Measurements from ENCODE around the gene HES5.

The HES5 gene

DNA sequence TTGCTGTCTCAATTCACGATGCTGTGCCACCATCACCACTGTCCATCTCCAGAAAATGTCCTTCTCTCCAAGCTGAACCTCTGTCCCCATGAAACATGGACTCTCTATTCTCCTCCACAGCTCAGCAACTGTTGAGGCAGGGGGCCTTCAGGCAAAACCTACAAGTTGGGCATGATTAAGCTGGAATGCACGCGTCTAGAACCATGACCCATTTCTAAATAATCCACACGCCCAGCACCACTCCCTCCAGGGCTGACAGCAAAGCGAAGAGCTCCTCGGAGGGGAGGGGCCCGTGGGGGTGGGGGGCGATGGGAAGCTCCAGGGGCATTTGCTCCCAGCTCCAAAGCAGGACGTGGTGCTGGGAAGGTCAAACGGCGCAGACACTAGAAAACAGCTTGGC, 3.3 kb upstream of the HES5 start:
- no peaks in the 10 kb centered on the region for H3K9me3 ChIP-seq (ENCODE audit: control insufficient read depth, insufficient read depth, low read length)
- peaks cover 49% of the 10 kb centered on the region for H3K27me3 ChIP-seq (ENCODE audit: control insufficient read depth, insufficient read depth, low read length)
- H3K9ac ChIP-seq (ENCODE audit: low read depth, low read length), result no peak overlapping the region
- H3K4me3 ChIP-seq (ENCODE audit: low read depth, low read length), result no peak overlapping the region
- peaks cover 4% of the 10 kb centered on the region for H3K4me1 ChIP-seq (ENCODE audit: control insufficient read depth, insufficient read depth, low read length)
- H3K36me3 ChIP-seq (ENCODE audit: control insufficient read depth, insufficient read depth, low read length), result no peaks in the 10 kb centered on the region

DNA sequence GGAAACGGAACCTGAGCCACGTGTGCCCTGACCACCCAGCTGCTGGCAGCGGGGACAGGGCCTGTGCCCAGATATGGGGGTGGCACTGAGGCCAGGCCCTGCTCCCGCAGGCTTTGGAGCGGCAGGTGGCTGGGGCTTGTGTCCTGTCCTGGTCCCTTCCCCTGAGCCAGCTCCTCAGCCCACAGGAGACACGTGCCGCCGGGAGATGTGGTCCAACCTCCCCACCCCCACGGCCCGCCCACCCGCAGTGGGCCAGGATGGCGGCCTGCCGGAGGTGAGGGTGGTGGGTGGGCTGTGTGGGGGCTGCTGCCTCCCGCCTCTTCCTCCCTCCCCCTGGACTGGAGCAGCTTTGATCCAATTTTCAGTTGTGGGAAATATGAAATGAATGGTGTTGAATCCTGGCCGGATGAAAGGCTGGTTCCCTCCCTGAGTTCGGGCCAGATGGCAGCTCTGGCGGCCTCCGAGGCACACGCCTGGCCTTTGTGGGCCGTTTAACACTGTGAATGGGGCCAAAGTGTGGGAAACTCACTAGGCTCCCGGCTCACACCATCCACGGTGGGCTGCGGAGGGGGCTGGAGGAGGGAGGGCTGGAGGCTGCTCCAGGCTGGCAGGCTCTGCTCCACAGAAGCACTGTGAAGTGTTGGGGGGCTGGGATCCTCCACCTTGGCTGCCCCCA, 2.6 kb upstream of the HES5 start:
- Histone ChIP-seq H3K27me3 (ENCODE audit: control insufficient read depth, insufficient read depth, low read length) (peaks cover 51% of the 10 kb centered on the region), H3K4me3 (ENCODE audit: low read depth, low read length) (no peak overlapping the region), H3K4me1 (ENCODE audit: control insufficient read depth, insufficient read depth, low read length) (peaks cover 4% of the 10 kb centered on the region), H3K36me3 (ENCODE audit: control insufficient read depth, insufficient read depth, low read length) (no peaks in the 10 kb centered on the region), H3K9me3 (ENCODE audit: control insufficient read depth, insufficient read depth, low read length) (no peaks in the 10 kb centered on the region), H3K9ac (ENCODE audit: low read depth, low read length) (no peak overlapping the region)

DNA sequence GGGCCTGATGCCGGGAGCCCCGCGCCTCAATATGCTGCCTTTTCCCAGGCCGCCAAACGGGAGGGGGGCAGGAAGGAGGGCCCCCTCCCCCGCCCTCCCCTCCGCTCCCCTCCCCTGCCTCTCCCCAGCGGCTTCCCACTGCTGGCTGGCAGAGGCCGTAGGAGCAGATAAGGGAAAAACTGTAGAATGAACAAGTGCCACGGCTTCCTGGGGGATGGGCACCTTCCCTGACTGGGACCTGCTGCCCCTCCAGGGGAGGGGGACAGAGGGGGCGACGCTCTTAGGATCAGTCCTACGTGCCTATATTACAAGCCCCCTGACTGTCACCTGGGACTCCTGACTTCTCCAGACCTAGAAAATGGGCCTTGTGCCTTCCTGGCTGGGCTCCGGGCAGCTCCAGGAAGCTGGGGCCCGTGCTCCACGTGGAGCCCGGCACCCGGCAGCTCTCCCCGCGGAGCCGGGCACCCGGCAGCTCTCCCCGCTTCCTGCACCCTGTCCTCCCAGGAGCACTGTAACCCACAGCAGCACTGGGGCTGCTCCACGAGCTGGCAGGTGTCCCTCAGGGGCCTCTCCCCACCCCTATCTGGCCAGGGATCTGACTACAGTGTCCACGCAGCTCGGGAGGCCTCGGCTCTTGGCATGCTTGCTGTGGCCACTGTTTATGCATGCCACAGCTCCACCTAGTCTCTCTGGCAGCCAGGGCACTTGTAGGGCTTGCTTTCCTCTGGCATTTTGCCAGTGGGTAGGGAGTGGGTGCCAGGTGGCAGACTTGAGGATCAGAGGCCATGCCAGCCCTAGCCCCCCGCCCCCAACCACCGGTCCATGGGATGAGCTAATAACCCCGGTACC, 674 bp upstream of the HES5 start:
- peaks cover 3% of the 10 kb centered on the region for H3K4me1 ChIP-seq (ENCODE audit: control insufficient read depth, insufficient read depth, low read length)
- peaks cover 50% of the 10 kb centered on the region for H3K27me3 ChIP-seq (ENCODE audit: control insufficient read depth, insufficient read depth, low read length)
- no peak overlapping the region for H3K4me3 ChIP-seq (ENCODE audit: low read depth, low read length)
- H3K9me3 ChIP-seq (ENCODE audit: control insufficient read depth, insufficient read depth, low read length), result no peaks in the 10 kb centered on the region
- no peaks in the 10 kb centered on the region for H3K36me3 ChIP-seq (ENCODE audit: control insufficient read depth, insufficient read depth, low read length)
- no peak overlapping the region for H3K9ac ChIP-seq (ENCODE audit: low read depth, low read length)

DNA sequence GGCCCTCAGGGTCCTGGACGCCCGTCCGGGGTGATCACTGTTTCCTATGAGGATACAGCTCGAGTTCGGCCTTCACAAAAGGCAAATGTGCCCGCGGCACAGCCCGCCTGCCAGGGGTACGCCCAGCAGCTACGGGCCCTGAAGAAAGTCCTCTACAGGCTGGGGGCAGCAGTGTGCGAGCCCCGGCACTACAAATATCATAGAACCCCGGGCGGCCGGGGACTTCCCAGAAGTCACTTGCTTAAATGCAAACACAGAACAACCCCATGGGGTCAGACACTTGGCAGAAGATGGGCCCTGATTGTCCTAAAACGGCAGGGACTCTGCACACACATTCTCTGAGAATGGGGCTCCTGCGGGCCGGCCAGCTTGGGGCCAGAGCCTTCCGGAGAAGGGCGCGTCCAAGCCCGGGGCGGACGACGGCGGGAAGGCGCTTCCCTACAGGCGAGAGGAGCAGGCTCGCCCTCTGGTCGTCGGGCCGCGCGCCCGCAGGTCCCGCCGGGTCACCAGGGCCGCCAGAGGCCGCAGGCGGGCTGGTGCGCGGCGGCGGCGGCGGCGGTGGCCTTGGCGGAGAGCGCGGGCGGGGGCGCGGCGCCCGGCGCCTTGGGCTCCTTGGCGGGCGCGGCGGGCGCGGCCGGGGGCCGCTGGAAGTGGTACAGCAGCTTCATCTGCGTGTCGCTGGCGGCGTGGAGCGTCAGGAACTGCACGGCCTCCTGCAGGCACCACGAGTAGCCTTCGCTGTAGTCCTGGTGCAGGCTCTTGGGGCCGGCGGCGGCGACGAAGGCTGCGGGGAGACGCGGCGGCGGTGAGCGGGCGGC, 888 bp downstream of the HES5 start:
- Histone ChIP-seq H3K36me3 (ENCODE audit: control insufficient read depth, insufficient read depth, low read length) (no peaks in the 10 kb centered on the region), H3K9ac (ENCODE audit: low read depth, low read length) (no peak overlapping the region), H3K9me3 (ENCODE audit: control insufficient read depth, insufficient read depth, low read length) (no peaks in the 10 kb centered on the region), H3K4me3 (ENCODE audit: low read depth, low read length) (no peak overlapping the region), H3K27me3 (ENCODE audit: control insufficient read depth, insufficient read depth, low read length) (peaks cover 45% of the 10 kb centered on the region), H3K4me1 (ENCODE audit: control insufficient read depth, insufficient read depth, low read length) (peaks cover 8% of the 10 kb centered on the region)

DNA sequence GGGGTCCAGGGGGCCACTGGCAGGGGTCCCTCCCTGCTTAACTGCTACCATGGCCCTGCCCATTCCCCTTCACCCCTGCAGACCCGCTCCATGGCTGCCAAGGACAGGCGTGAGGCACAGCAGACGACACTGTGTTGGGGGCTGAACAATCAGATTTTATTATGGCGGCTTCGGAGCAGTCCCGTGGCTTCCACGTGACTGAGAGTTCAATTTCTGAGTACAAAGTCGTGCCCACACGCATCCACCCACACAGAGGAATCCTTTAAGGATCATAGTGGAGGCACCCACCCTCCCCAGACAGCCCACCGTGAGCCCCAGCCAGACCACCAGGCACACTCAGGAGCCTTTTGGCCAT, 1.5 kb downstream of the HES5 start:
- H3K27me3 ChIP-seq (ENCODE audit: control insufficient read depth, insufficient read depth, low read length), result peaks cover 41% of the 10 kb centered on the region
- peaks cover 8% of the 10 kb centered on the region for H3K4me1 ChIP-seq (ENCODE audit: control insufficient read depth, insufficient read depth, low read length)
- H3K4me3 ChIP-seq (ENCODE audit: low read depth, low read length), result no peak overlapping the region
- H3K9me3 ChIP-seq (ENCODE audit: control insufficient read depth, insufficient read depth, low read length), result no peaks in the 10 kb centered on the region
- H3K36me3 ChIP-seq (ENCODE audit: control insufficient read depth, insufficient read depth, low read length), result no peaks in the 10 kb centered on the region
- no peak overlapping the region for H3K9ac ChIP-seq (ENCODE audit: low read depth, low read length)

DNA sequence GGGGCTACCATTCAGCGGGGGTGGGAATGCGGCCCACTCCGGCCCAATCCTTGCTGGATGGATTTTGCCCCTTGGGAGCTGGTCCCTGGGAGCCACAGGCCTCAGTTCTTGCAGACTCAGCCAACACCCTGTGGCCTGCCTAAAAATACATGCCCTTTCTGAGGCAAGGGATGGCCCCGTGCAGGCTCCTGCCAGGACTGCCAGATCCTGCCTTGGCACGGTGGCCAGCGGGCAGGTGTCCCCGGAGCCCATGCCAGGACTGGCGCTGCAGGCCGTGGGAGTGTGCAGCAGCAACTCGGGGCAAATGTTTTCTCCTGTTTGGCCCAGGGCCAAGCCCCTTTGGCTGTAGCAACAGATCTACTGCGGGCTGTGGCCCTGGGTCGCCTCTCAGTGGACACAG, 2.0 kb downstream of the HES5 start:
- H3K9ac ChIP-seq (ENCODE audit: low read depth, low read length), result no peak overlapping the region
- H3K36me3 ChIP-seq (ENCODE audit: control insufficient read depth, insufficient read depth, low read length), result no peaks in the 10 kb centered on the region
- H3K27me3 ChIP-seq (ENCODE audit: control insufficient read depth, insufficient read depth, low read length), result peaks cover 36% of the 10 kb centered on the region
- H3K4me1 ChIP-seq (ENCODE audit: control insufficient read depth, insufficient read depth, low read length), result peaks cover 8% of the 10 kb centered on the region
- H3K4me3 ChIP-seq (ENCODE audit: low read depth, low read length), result no peak overlapping the region
- no peaks in the 10 kb centered on the region for H3K9me3 ChIP-seq (ENCODE audit: control insufficient read depth, insufficient read depth, low read length)

DNA sequence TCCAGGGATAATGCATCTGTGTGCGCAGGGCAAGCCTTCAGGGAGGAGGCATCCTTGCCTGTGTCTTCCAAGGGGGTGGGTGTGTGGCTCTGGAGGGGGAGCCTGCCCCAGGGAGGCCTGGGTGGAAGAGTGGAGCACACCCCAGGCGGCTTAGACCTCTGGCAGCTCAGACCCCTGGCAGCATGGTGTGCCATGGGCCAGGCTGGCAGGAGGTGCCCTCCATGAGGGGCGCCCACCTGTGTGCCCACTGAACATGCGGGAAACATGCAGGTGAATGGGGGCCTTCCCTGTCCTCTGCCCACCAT, 2.6 kb downstream of the HES5 start:
- no peak overlapping the region for H3K4me3 ChIP-seq (ENCODE audit: low read depth, low read length)
- peaks cover 8% of the 10 kb centered on the region for H3K4me1 ChIP-seq (ENCODE audit: control insufficient read depth, insufficient read depth, low read length)
- no peak overlapping the region for H3K9ac ChIP-seq (ENCODE audit: low read depth, low read length)
- H3K27me3 ChIP-seq (ENCODE audit: control insufficient read depth, insufficient read depth, low read length), result peaks cover 33% of the 10 kb centered on the region
- H3K36me3 ChIP-seq (ENCODE audit: control insufficient read depth, insufficient read depth, low read length), result no peaks in the 10 kb centered on the region
- no peaks in the 10 kb centered on the region for H3K9me3 ChIP-seq (ENCODE audit: control insufficient read depth, insufficient read depth, low read length)

DNA sequence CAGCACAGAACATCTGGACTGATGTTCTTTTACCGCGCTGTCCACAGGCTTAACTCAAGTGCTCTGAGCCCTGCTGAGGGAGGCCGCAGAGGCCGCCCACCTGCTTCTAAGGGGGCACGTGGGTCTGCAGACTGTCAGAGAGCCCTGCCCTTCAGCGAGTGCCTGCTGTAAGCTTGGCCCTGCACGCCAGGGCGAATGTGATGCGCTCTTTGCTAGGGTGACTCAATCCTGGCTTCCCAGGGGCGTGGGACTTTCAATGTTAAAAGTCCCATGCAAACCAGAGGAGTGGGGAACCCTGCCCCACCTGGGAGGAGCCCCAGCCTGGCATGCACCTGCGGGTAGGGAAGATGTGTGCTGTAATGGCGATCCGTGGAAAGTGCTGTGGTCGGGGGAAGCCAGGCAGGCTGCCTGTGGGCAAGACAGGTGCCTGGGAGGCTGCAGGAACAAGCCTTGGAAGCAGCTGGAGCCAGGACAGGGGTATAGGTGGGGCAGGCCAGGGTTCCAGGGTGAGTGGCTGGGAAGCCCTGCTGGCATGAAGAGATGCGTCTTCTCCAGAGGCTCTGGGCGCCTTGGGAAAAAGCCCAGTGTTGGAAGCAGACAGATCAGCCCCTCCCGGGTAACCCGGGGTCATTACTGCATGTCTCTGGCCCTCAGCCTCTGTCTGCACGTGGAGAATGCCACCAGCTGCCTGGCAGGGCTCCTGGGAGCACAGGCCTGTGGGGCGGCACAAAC, 3.1 kb downstream of the HES5 start:
- Histone ChIP-seq H3K4me1 (ENCODE audit: control insufficient read depth, insufficient read depth, low read length) (peaks cover 8% of the 10 kb centered on the region), H3K4me3 (ENCODE audit: low read depth, low read length) (peak overlapping the region; percentile 30)

DNA sequence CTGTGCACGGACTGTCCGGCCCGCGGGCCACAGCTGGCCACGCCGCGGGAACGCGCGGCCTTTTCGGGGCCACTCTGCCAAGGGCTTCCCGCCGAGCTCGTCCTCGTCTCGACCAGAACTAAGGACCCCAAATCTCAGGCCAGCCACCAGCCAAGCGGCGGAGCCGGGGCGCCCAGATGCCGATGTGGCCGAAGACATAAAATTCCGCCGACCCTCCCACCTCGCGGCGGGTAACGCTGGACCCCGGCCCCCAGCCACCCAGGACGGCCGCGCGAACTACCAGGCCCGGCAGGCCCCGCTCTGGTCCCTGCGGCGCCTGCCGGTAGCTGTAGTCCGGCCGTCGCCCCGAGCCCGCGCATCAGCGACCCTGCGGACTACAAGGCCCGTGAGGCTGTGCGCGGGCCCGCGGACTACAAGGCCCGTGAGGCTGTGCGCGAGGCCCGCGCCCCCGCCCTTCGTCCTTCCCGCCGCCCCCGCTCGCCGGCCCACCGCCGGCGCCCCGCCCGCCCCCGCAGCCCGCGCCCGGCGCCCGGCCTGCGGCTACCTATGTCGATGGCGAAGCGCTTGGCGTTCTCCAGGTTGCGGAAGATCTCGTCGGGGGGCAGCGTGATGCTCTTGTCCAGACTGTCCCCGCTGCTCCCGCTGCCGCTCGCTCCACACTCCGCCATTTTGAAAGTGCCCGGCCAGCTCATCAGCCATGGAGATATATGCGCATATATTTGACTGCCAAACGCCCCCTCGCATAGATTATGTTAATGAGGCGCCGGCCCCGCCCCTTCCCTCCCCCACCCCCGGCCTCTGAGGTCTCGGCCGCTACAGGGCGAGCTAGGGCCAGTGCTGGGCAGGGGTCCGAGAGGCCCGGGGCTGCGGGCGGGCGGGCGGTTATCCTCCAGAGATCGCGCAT, 3.9 kb downstream of the HES5 start, which contains the start of gene PANK4:
TSS of gene PANK4 (minus strand) at position 677 of the 904 bp plus-strand sequence. CDS start at position 668, 9 bp downstream.
- Histone ChIP-seq H3K4me3 (ENCODE audit: low read depth, low read length) (peak within 1 kb of the TSS; percentile 86), H3K36me3 (ENCODE audit: control insufficient read depth, insufficient read depth, low read length) (peaks cover 4% of the 10 kb centered on the region), H3K4me1 (ENCODE audit: control insufficient read depth, insufficient read depth, low read length) (peaks cover 8% of the 10 kb centered on the region), H3K9ac (ENCODE audit: low read depth, low read length) (peak within 1 kb of the TSS; percentile 90), H3K9me3 (ENCODE audit: control insufficient read depth, insufficient read depth, low read length) (no peaks in the 10 kb centered on the region), H3K27me3 (ENCODE audit: control insufficient read depth, insufficient read depth, low read length) (peaks cover 28% of the 10 kb centered on the region)

More for the DNA sequence above, 3.1 kb downstream of the HES5 start:
- Histone ChIP-seq H3K9ac (ENCODE audit: low read depth, low read length) (no peak overlapping the region), H3K36me3 (ENCODE audit: control insufficient read depth, insufficient read depth, low read length) (no peaks in the 10 kb centered on the region), H3K27me3 (ENCODE audit: control insufficient read depth, insufficient read depth, low read length) (peaks cover 33% of the 10 kb centered on the region), H3K9me3 (ENCODE audit: control insufficient read depth, insufficient read depth, low read length) (no peaks in the 10 kb centered on the region)

DNA sequence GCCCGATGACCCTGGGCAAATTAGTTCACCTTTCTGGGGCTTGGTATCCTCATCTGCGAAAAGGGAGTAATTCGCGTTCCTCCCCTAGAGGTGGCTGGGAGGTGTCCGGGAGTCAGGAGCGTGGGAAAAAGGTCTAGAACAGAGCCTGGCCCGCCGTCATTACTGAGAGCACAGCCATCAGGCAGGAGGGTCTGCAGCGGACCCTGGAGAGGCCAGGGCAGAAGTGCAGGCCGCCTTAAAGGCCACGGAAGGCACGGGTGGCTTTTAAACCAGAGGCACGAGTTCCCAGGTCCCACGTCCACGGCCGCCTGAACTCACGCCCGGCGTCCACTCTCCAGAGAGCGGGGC, 4.5 kb downstream of the HES5 start:
- Histone ChIP-seq H3K4me1 (ENCODE audit: control insufficient read depth, insufficient read depth, low read length) (peaks cover 8% of the 10 kb centered on the region), H3K27me3 (ENCODE audit: control insufficient read depth, insufficient read depth, low read length) (peaks cover 22% of the 10 kb centered on the region), H3K9ac (ENCODE audit: low read depth, low read length) (peak overlapping the region; percentile 90), H3K4me3 (ENCODE audit: low read depth, low read length) (peak overlapping the region; percentile 86), H3K9me3 (ENCODE audit: control insufficient read depth, insufficient read depth, low read length) (no peaks in the 10 kb centered on the region), H3K36me3 (ENCODE audit: control insufficient read depth, insufficient read depth, low read length) (peaks cover 11% of the 10 kb centered on the region)
